GM12864 (cell line): ENCODE results near the gene PKN3.

Source experiments
- DNase-seq: peaks from one replicate; pipeline ENCODE4 v3.0.0-alpha.2; 2011; ENCODE audit warnings: low read depth
- H3K4me3 ChIP-seq: 2 replicates; pipeline ENCODE4 v1.5.1; 2011; ENCODE audit warnings: mild to moderate bottlenecking, low read depth, low read length, control low read depth
- CTCF ChIP-seq: IDR thresholded peaks from 2 replicates; pipeline ENCODE4 v1.5.1; 2011; ENCODE audit warnings: low read depth, mild to moderate bottlenecking, moderate library complexity, low read length, control low read depth, inconsistent platforms; ENCODE audit errors: missing control alignments

The PKN3 gene

GRCh38 chr9:128669786-128670185 lies 32.5 kb upstream of the PKN3 start:
- no peak for DNase-seq
- no peak for TF ChIP-seq CTCF
- H3K4me3 ChIP-seq, result no peak overlapping the region

GRCh38 chr9:128675382-128675781 lies 26.9 kb upstream of the PKN3 start:
- DNase-seq, result no peak
- TF ChIP-seq CTCF, result no peak
- no peak overlapping the region for H3K4me3 ChIP-seq

GRCh38 chr9:128677794-128678193 lies 24.5 kb upstream of the PKN3 start:
- no peak overlapping the region for H3K4me3 ChIP-seq
- no peak for DNase-seq
- no peak for TF ChIP-seq CTCF

GRCh38 chr9:128683340-128684064 lies 18.8 kb upstream of the PKN3 start:
- DNase-seq, result peak; percentile 43
- peak overlapping the region; percentile 76 for H3K4me3 ChIP-seq
- TF ChIP-seq CTCF, result no peak

- H3K4me3 ChIP-seq, result peak overlapping the region; percentile 76
- no peak for DNase-seq
- TF ChIP-seq CTCF, result no peak
These were observed 18.3 kb upstream of the PKN3 start for GRCh38 chr9:128684065-128684324.

GRCh38 chr9:128684325-128685199 lies 17.7 kb upstream of the PKN3 start:
- peak overlapping the region; percentile 76 for H3K4me3 ChIP-seq
- peak; percentile 72 for DNase-seq
- no peak for TF ChIP-seq CTCF
